GM12878 (cell line): ENCODE measurements around the gene CCER1. TPM values are rescaled to one million over a fixed set of nuclear protein-coding genes. Genes with fewer than 3 reads are reported as not detected.

Experiments
- ATAC-seq: fragments of 200-7000 bp; cut with Tn5 transposase; 3 replicates; pipeline ENCODE4 v1.9.1; 2020; ENCODE audit warnings: mild to moderate bottlenecking, moderate library complexity
- BruUV-seq: library from RNA; stranded (reverse); fragments of 400-500 nt; replicated peaks from 2 replicates; lab custom pipeline; 2021; lab: Mats Ljungman, UMichigan
- CTCF ChIA-PET: fragments of 300-600 bp; sonication (Branson Sonifier 250); formaldehyde crosslinking; extraction: SDS; loops from one replicate; lab custom pipeline; 2021; ENCODE audit warnings: inconsistent platforms; lab: Yijun Ruan, JAX
- POLR2A ChIA-PET: fragments of 350-600 bp; formaldehyde crosslinking; extraction: SDS; loops from one replicate; lab custom pipeline; 2021; ENCODE audit warnings: inconsistent platforms; lab: Charles Lee
- RAD21 ChIA-PET: fragments of 300-600 bp; sonication (Branson Sonifier 250); formaldehyde crosslinking; loops from one replicate; lab custom pipeline; 2023; ENCODE audit warnings: antibody characterized with exemption; ENCODE audit not compliant: unreplicated experiment; lab: Charles Lee
- SMC1A ChIA-PET: fragments of 300-600 bp; sonication (Branson Sonifier 250); formaldehyde crosslinking; loops from one replicate; lab custom pipeline; 2023; ENCODE audit not compliant: unreplicated experiment, uncharacterized antibody; lab: Charles Lee
- DNase-seq: peaks from one replicate; pipeline ENCODE4 v3.0.0-alpha.2; 2011; ENCODE audit warnings: low read depth, low spot score
- FAIRE-seq: peaks from 3 replicates; lab custom pipeline; 2011; peaks lifted over from hg19 to GRCh38; lab: Jason Lieb, UNC
- H2AFZ ChIP-seq: 2 replicates; pipeline ENCODE4 v1.6.0; 2011; ENCODE audit warnings: low read depth, low read length, control low read depth; ENCODE audit not compliant: control insufficient read depth
- H3K27ac ChIP-seq: 2 replicates; pipeline ENCODE4 v1.5.1; 2011; ENCODE audit warnings: control low read depth; ENCODE audit not compliant: control insufficient read depth, insufficient read depth
- H3K27me3 ChIP-seq, 2 experiments: replicated peaks in 1 of 2; 2 replicates each; pipeline versions ENCODE4 v1.6.0 to v1.6.1; 2011; ENCODE audit warnings: low read length in 1 of 2; ENCODE audit not compliant: control insufficient read depth in 2 of 2, insufficient read depth in 2 of 2
- H3K36me3 ChIP-seq, 2 experiments: 2 replicates each; pipeline ENCODE4 v1.5.1; 2011; ENCODE audit warnings: low read length in 1 of 2; ENCODE audit not compliant: control insufficient read depth in 2 of 2, insufficient read depth in 2 of 2
- H3K4me1 ChIP-seq: 2 replicates; pipeline ENCODE4 v1.6.1; 2011; ENCODE audit warnings: mild to moderate bottlenecking, low read length, moderate library complexity, mixed read lengths; ENCODE audit not compliant: control insufficient read depth, insufficient read depth
- H3K4me2 ChIP-seq: 2 replicates; pipeline ENCODE4 v1.6.0; 2011; ENCODE audit warnings: control low read depth; ENCODE audit not compliant: control insufficient read depth, insufficient read depth
- H3K4me3 ChIP-seq: fragments of 200-600 bp; sonication (generic); 2 replicates; pipeline ENCODE4 v1.5.1; 2016
- H3K79me2 ChIP-seq: 2 replicates; pipeline ENCODE4 v1.6.0; 2011; ENCODE audit warnings: low read length; ENCODE audit not compliant: control insufficient read depth, insufficient read depth
- H3K9ac ChIP-seq: 2 replicates; pipeline ENCODE4 v1.8.0; 2011; ENCODE audit warnings: low read length, control low read depth, mixed read lengths; ENCODE audit not compliant: control insufficient read depth, insufficient read depth
- H3K9me3 ChIP-seq: replicated peaks from 3 replicates; pipeline ENCODE4 v1.5.1; 2011; ENCODE audit warnings: mild to moderate bottlenecking, low read length; ENCODE audit not compliant: control insufficient read depth, insufficient read depth
- H4K20me1 ChIP-seq: 2 replicates; pipeline ENCODE4 v1.6.0; 2011; ENCODE audit not compliant: control insufficient read depth, insufficient read depth
- BHLHE40 ChIP-seq, 2 experiments: fragments of 450-650 bp in 1 of 2; IDR thresholded peaks; 2 replicates each; pipeline ENCODE4 v1.6.1; 2011 to 2017; ENCODE audit warnings: low read depth in 2 of 2, borderline replicate concordance in 1 of 2, improper control_type of control experiment in 1 of 2, low read length in 1 of 2, mild to moderate bottlenecking in 1 of 2
- CHD4 ChIP-seq: fragments of 200-600 bp; sonication (generic); IDR thresholded peaks from 2 replicates; pipeline ENCODE4 v1.6.1; 2016; ENCODE audit warnings: mild to moderate bottlenecking
- EZH2 ChIP-seq: IDR thresholded peaks from 2 replicates; pipeline ENCODE4 v1.6.1; 2012; ENCODE audit warnings: low read depth, mild to moderate bottlenecking, control low read depth, inconsistent platforms, low read length, borderline replicate concordance; ENCODE audit not compliant: control insufficient read depth
- FOS ChIP-seq: IDR thresholded peaks from 3 replicates; pipeline ENCODE4 v1.6.1; 2011; ENCODE audit warnings: borderline replicate concordance; ENCODE audit not compliant: insufficient read length; ENCODE audit errors: extremely low read depth
- HDGF ChIP-seq: fragments of 450-650 bp; IDR thresholded peaks from 2 replicates; pipeline ENCODE4 v1.6.1; 2016; ENCODE audit warnings: antibody characterized with exemption
- MYB ChIP-seq: fragments of 150-350 bp; IDR thresholded peaks from 2 replicates; pipeline ENCODE4 v1.6.1; 2014; ENCODE audit warnings: mild to moderate bottlenecking, low read depth, low read length, borderline replicate concordance
- POU2F2 ChIP-seq: IDR thresholded peaks from 3 replicates; pipeline ENCODE4 v1.6.1; 2011; ENCODE audit warnings: low read depth, mild to moderate bottlenecking, low read length, borderline replicate concordance
- TCF3 ChIP-seq: IDR thresholded peaks from 2 replicates; pipeline ENCODE4 v1.6.1; 2012; ENCODE audit warnings: low read depth, mild to moderate bottlenecking, low read length, borderline replicate concordance; ENCODE audit not compliant: insufficient read depth
- WGBS: methylation state at CpG from one replicate; pipeline ENCODE4 v1.1.6; 2016; ENCODE audit warnings: low lambda C conversion rate; ENCODE audit not compliant: insufficient replicate concordance, insufficient coverage; ENCODE audit errors: missing lambda C conversion rate; 5-methylcytosine and 5-hydroxymethylcytosine counted together
- in situ Hi-C: fragments of 300-500 bp; cut with MboI; formaldehyde crosslinking; loops from 9 replicates; pipeline ENCODE4 v1.14.3; 2018; ENCODE audit warnings: mixed read lengths
- intact Hi-C: fragments of 100-400 bp; cut with micrococcal nuclease; formaldehyde crosslinking; loops from one replicate; pipeline ENCODE4 v1.14.2; 2022; ENCODE audit not compliant: unreplicated experiment
- polyA plus RNA-seq, 11 experiments: library from polyadenylated mRNA; depleted of rRNA in 4 of 11; unstranded in 6 of 11; stranded (reverse) in 5 of 11; fragments of >200 nt; fragmentation: Nextera tagmentation in 4 of 11; fragmentation: Illumina TruSeq in 1 of 11; extraction: Ambion mirVana in 4 of 11; extraction: Trizol in 1 of 11; gene quantifications; 1 replicate in 1 of 11; 2 replicates in 10 of 11; pipeline versions ENCODE4 v1.2.1 to v1.2.3, GENCODE V29; 2011 to 2016; ENCODE audit warnings: inconsistent platforms in 2 of 11, missing spikeins in 2 of 11, low read depth in 1 of 11
- total RNA-seq, 4 experiments: library from RNA; depleted of rRNA in 3 of 4; stranded (reverse); fragments of >200 nt in 3 of 4; fragmentation: Illumina TruSeq in 1 of 4; extraction: Trizol in 1 of 4; gene quantifications; 2 replicates each; pipeline versions ENCODE4 v1.2.1 to v1.2.3, GENCODE V29; 2013 to 2021

The CCER1 gene
- total and polyA plus RNA-seq, 10 of the 15 experiments (the other 5 are each of a cell fraction or from before 2014, with no cell fraction given) = 0.01 TPM; not detected in 9

- TF ChIP-seq BHLHE40 (IDR thresholded peaks at IDR 0.05; ENCODE audit: borderline replicate concordance in 1 of 2, low read depth in 2 of 2, low read length in 1 of 2) (no peak), HDGF (no peak)
- TF ChIP-seq, all 136 proteins: peak for 0
Observed at GRCh38 chr12:90925562-90925961, 29.4 kb downstream of the CCER1 start (continued).

GRCh38 chr12:90924406-90924805, 30.6 kb downstream of the CCER1 start:
- SMC1A ChIA-PET = interaction anchor here (0.6 kb wide), 2 partner anchors 33 to 145 kb away, joined by 3 read pairs; no protein-coding TSS in a partner anchor
- no peaks in the 10 kb centered on the region for H3K79me2 ChIP-seq
- no peak for ATAC-seq
- CTCF ChIA-PET = no interaction called here
- FAIRE-seq = no peak
- in situ Hi-C loops (no loop called here), intact Hi-C loops (no loop called here)
- H3K4me3 ChIP-seq = no peak overlapping the region
- no peaks in the 10 kb centered on the region for H3K36me3 ChIP-seq
- H3K4me1 ChIP-seq = no peaks in the 10 kb centered on the region
- no peak for DNase-seq
- TF ChIP-seq MYB (no peak), CHD4 (no peak), TCF3 (no peak), HDGF (no peak), POU2F2 (no peak), FOS (no peak), EZH2 (no peak)
- TF ChIP-seq, all 136 proteins: peak for 0
- no peak overlapping the region for H3K4me2 ChIP-seq
- POLR2A ChIA-PET = no interaction called here
- no peak overlapping the region for H2AFZ ChIP-seq
- no peak overlapping the region for H3K9ac ChIP-seq
- RAD21 ChIA-PET = no interaction called here
- WGBS = 6% methylated on average over 1 of the region's 1 CpG
- no peaks in the 10 kb centered on the region for H3K9me3 ChIP-seq
- no peaks in the 10 kb centered on the region for H3K27me3 ChIP-seq
- no peaks in the 10 kb centered on the region for H4K20me1 ChIP-seq
- no peak overlapping the region for H3K27ac ChIP-seq
- BruUV-seq = no TSS peak
